K562 (cell line): Measurements from ENCODE around the gene ADD1. TPM values are rescaled to one million over a fixed set of nuclear protein-coding genes. Genes with fewer than 3 reads are reported as not detected.

Experiments
- DDX20 ChIP-seq: fragments of 450-650 bp; IDR thresholded peaks from 2 replicates; pipeline ENCODE4 v1.6.1; 2016; ENCODE audit warnings: missing genetic modification characterization, low read depth, mild to moderate bottlenecking, missing compliant biosample characterization, moderate library complexity
- FOXJ3 ChIP-seq: sonication (generic); formaldehyde crosslinking; IDR thresholded peaks from 2 replicates; pipeline ENCODE4 v1.4.0; 2020; ENCODE audit warnings: mild to moderate bottlenecking, missing genetic modification reagents
- KHSRP ChIP-seq: fragments of 450-650 bp; IDR thresholded peaks from 2 replicates; pipeline ENCODE4 v1.6.1; 2017
- POLR2AphosphoS5 ChIP-seq: IDR thresholded peaks from 2 replicates; pipeline ENCODE4 v1.6.1; 2011; ENCODE audit warnings: mild to moderate bottlenecking, low read depth, low read length, moderate library complexity; ENCODE audit not compliant: control insufficient read depth, insufficient read depth
- PPARD ChIP-seq: fragments of 250-450 bp; sonication (Bioruptor Pico); IDR thresholded peaks from 2 replicates; pipeline ENCODE4 v1.8.0; 2022; ENCODE audit warnings: inconsistent platforms, mild to moderate bottlenecking, moderate library complexity
- SMAD4 ChIP-seq: fragments of 250-450 bp; sonication (Bioruptor Pico); conservative IDR thresholded peaks from 2 replicates; pipeline ENCODE4 v1.8.0; 2021; ENCODE audit warnings: inconsistent platforms, mild to moderate bottlenecking, moderate library complexity
- SUPT5H ChIP-seq: fragments of 450-650 bp; IDR thresholded peaks from 2 replicates; pipeline ENCODE4 v1.6.1; 2016
- TCFL5 ChIP-seq: fragments of 250-450 bp; sonication (Bioruptor Pico); conservative IDR thresholded peaks from 2 replicates; pipeline ENCODE4 v1.6.1; 2021; ENCODE audit warnings: mild to moderate bottlenecking, moderate library complexity, matching md5 sums
- TRIM24 ChIP-seq, 2 experiments: fragments of 450-650 bp; IDR thresholded peaks; 2 replicates each; pipeline ENCODE4 v1.6.1; 2016
- ZC3H11A ChIP-seq: IDR thresholded peaks from 2 replicates; pipeline ENCODE4 v1.6.1; 2012; ENCODE audit warnings: low read depth, low read length, improper control_type of control experiment
- ZNF12 ChIP-seq: sonication (generic); formaldehyde crosslinking; IDR thresholded peaks from 2 replicates; pipeline ENCODE4 v1.4.0; 2020; ENCODE audit warnings: mild to moderate bottlenecking, missing genetic modification reagents
- ZNF551 ChIP-seq: fragments of 250-450 bp; sonication (Bioruptor Pico); IDR thresholded peaks from 2 replicates; pipeline ENCODE4 v1.5.0; 2021; ENCODE audit warnings: mild to moderate bottlenecking, moderate library complexity
- polyA plus RNA-seq, 8 experiments: library from polyadenylated mRNA; depleted of rRNA in 4 of 8; stranded (reverse) in 5 of 8; unstranded in 3 of 8; fragments of >200 nt; fragmentation: Nextera tagmentation in 2 of 8; fragmentation: Illumina TruSeq in 1 of 8; extraction: Ambion mirVana in 2 of 8; extraction: Trizol in 1 of 8; gene quantifications; 2 replicates each; pipeline versions ENCODE4 v1.2.1 to v1.2.3, GENCODE V29; 2011 to 2014; ENCODE audit warnings: inconsistent platforms in 1 of 8, missing spikeins in 1 of 8
- total RNA-seq, 7 experiments: library from RNA; depleted of rRNA in 6 of 7; stranded (reverse); fragments of >200 nt in 6 of 7; fragmentation: Illumina TruSeq in 2 of 7; extraction: Trizol in 2 of 7; gene quantifications; 2 replicates each; pipeline versions ENCODE4 v1.2.1 to v1.2.3, GENCODE V29; 2011 to 2021; ENCODE audit warnings: low replicate concordance in 1 of 7
- TF ChIP-seq, protein P1 (sequence below), 2 experiments: fragments of 450-650 bp; formaldehyde crosslinking in 1 of 2; IDR thresholded peaks; 2 replicates each; pipeline versions ENCODE4 v1.4.0 to v1.6.1; 2014 to 2020; ENCODE audit warnings: mild to moderate bottlenecking in 2 of 2, borderline replicate concordance in 1 of 2, low read depth in 1 of 2
- TF ChIP-seq, protein P2 (sequence below): fragments of 250-450 bp; sonication (Bioruptor Pico); IDR thresholded peaks from 2 replicates; pipeline ENCODE4 v1.9.0; 2021; ENCODE audit warnings: mild to moderate bottlenecking
- TF ChIP-seq, protein P3 (sequence below): fragments of 250-450 bp; sonication (Bioruptor Pico); IDR thresholded peaks from 2 replicates; pipeline ENCODE4 v1.8.0; 2022; ENCODE audit warnings: inconsistent platforms
- TF ChIP-seq, protein P4 (sequence below): sonication (generic); formaldehyde crosslinking; IDR thresholded peaks from 2 replicates; pipeline ENCODE4 v1.8.0; 2022; ENCODE audit warnings: mild to moderate bottlenecking, missing genetic modification reagents
- TF ChIP-seq, protein P5 (sequence below): sonication (generic); formaldehyde crosslinking; IDR thresholded peaks from 2 replicates; pipeline ENCODE4 v1.9.0; 2022; ENCODE audit warnings: mild to moderate bottlenecking, missing genetic modification reagents

The ADD1 gene
- total and polyA plus RNA-seq, 9 of the 15 experiments (the other 6 are each of a cell fraction or from before 2014, with no cell fraction given): 17.5 to 153 (median 74.0) TPM

DNA sequence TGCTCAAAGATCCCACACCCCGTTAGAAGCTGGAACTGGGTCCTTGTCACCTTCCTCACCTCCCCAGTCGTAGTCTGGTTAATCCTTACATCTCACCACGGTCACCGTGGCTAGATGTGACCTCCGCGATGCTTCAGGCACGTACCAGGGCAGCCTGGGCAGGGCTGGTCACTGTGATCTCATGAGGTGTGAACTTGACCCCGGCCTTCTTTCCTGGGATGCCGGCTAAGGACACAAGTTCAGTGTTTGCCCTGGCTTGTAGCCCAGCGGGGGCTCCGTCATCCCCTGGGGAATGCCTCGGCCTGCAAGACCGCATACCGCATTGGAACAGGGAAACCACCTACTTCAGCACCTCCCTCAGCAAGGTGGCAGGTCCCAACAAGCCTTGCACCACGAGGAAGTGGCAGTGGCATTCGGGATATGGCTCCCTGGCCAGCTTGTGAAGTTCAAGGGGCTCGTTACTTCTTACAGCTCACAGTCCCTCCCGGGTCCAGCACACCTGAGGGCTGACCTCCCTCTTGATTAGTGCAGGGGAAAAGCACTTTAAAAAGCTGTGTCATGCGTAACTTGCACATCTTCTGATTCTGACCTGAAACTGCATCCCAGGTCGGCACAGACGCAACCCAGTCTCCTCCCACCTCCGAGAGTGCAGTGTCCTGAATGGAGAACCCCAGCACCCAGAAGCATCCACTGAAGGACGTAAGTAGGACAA lies 93.7 kb downstream of the ADD1 start (continued):
- TF ChIP-seq, protein P1, sequence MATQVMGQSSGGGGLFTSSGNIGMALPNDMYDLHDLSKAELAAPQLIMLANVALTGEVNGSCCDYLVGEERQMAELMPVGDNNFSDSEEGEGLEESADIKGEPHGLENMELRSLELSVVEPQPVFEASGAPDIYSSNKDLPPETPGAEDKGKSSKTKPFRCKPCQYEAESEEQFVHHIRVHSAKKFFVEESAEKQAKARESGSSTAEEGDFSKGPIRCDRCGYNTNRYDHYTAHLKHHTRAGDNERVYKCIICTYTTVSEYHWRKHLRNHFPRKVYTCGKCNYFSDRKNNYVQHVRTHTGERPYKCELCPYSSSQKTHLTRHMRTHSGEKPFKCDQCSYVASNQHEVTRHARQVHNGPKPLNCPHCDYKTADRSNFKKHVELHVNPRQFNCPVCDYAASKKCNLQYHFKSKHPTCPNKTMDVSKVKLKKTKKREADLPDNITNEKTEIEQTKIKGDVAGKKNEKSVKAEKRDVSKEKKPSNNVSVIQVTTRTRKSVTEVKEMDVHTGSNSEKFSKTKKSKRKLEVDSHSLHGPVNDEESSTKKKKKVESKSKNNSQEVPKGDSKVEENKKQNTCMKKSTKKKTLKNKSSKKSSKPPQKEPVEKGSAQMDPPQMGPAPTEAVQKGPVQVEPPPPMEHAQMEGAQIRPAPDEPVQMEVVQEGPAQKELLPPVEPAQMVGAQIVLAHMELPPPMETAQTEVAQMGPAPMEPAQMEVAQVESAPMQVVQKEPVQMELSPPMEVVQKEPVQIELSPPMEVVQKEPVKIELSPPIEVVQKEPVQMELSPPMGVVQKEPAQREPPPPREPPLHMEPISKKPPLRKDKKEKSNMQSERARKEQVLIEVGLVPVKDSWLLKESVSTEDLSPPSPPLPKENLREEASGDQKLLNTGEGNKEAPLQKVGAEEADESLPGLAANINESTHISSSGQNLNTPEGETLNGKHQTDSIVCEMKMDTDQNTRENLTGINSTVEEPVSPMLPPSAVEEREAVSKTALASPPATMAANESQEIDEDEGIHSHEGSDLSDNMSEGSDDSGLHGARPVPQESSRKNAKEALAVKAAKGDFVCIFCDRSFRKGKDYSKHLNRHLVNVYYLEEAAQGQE (IDR thresholded peaks at IDR 0.05; ENCODE audit: borderline replicate concordance): no peak
- TF ChIP-seq, protein P1 (CRISPR knock-in tag; IDR thresholded peaks at IDR 0.05; ENCODE audit: low read depth): no peak
- TF ChIP-seq DDX20 (tag): no peak
- TF ChIP-seq, protein P2, sequence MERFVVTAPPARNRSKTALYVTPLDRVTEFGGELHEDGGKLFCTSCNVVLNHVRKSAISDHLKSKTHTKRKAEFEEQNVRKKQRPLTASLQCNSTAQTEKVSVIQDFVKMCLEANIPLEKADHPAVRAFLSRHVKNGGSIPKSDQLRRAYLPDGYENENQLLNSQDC (CRISPR knock-in tag): no peak
- TF ChIP-seq FOXJ3 (CRISPR knock-in tag): no peak
- TF ChIP-seq TCFL5 (CRISPR knock-in tag): no peak
- no peak for TF ChIP-seq ZNF551 (CRISPR knock-in tag)
- TF ChIP-seq ZC3H11A: no peak
- TF ChIP-seq SUPT5H: peak; percentile 40; the same call in 1 of the 2 replicates
- TF ChIP-seq, protein P3, sequence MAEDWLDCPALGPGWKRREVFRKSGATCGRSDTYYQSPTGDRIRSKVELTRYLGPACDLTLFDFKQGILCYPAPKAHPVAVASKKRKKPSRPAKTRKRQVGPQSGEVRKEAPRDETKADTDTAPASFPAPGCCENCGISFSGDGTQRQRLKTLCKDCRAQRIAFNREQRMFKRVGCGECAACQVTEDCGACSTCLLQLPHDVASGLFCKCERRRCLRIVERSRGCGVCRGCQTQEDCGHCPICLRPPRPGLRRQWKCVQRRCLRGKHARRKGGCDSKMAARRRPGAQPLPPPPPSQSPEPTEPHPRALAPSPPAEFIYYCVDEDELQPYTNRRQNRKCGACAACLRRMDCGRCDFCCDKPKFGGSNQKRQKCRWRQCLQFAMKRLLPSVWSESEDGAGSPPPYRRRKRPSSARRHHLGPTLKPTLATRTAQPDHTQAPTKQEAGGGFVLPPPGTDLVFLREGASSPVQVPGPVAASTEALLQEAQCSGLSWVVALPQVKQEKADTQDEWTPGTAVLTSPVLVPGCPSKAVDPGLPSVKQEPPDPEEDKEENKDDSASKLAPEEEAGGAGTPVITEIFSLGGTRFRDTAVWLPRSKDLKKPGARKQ: no peak
- no peak for TF ChIP-seq ZNF12
- TF ChIP-seq KHSRP: no peak
- TF ChIP-seq PPARD (CRISPR knock-in tag): no peak
- TF ChIP-seq, protein P4, sequence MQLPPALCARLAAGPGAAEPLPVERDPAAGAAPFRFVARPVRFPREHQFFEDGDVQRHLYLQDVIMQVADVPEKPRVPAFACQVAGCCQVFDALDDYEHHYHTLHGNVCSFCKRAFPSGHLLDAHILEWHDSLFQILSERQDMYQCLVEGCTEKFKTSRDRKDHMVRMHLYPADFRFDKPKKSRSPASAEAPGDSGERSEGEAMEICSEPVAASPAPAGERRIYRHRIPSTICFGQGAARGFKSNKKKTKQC: 0 out of 2 replicates have a peak, but pooled peaks have one; percentile 30
- TF ChIP-seq POLR2AphosphoS5: peak; percentile 48; the same call in 1 of the 2 replicates
- TF ChIP-seq, protein P5, sequence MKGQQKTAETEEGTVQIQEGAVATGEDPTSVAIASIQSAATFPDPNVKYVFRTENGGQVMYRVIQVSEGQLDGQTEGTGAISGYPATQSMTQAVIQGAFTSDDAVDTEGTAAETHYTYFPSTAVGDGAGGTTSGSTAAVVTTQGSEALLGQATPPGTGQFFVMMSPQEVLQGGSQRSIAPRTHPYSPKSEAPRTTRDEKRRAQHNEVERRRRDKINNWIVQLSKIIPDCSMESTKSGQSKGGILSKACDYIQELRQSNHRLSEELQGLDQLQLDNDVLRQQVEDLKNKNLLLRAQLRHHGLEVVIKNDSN (CRISPR knock-in tag): 0 out of 2 replicates have a peak, but pooled peaks have one; percentile 27
- no peak for TF ChIP-seq TRIM24 (IDR thresholded peaks at IDR 0.05)
- no peak for TF ChIP-seq SMAD4 (CRISPR knock-in tag)
